HFFc6 (cell line): ENCODE data around the gene ARHGEF5. TPM values are rescaled to one million over a fixed set of nuclear protein-coding genes. Genes with fewer than 3 reads are reported as not detected.

Source experiments
- DNase-seq: peaks from one replicate; pipeline ENCODE4 v3.0.0-alpha.2; 2018
- H3K27ac Mint-ChIP-seq: 2 replicates; pipeline ENCODE4 v1.8.0; 2020; ENCODE audit warnings: mild to moderate bottlenecking, mixed read lengths
- H3K27me3 Mint-ChIP-seq: 2 replicates; pipeline ENCODE4 v1.8.0; 2021; ENCODE audit warnings: mild to moderate bottlenecking, moderate library complexity, mixed read lengths; ENCODE audit not compliant: insufficient read depth
- H3K36me3 Mint-ChIP-seq: 2 replicates; pipeline ENCODE4 v1.8.0; 2021; ENCODE audit warnings: low read depth, mixed read lengths
- H3K4me1 Mint-ChIP-seq: 2 replicates; pipeline ENCODE4 v1.8.0; 2020; ENCODE audit warnings: low read depth, mixed read lengths
- H3K4me3 Mint-ChIP-seq: 2 replicates; pipeline ENCODE4 v1.8.0; 2020; ENCODE audit warnings: mild to moderate bottlenecking, moderate library complexity, mixed read lengths
- H3K9me3 Mint-ChIP-seq: 2 replicates; pipeline ENCODE4 v1.8.0; 2020; ENCODE audit warnings: mild to moderate bottlenecking, mixed read lengths
- CTCF ChIP-seq: fragments of 200-600 bp; sonication (generic); IDR thresholded peaks from 2 replicates; pipeline ENCODE4 v1.5.0; 2021; ENCODE audit warnings: antibody characterized with exemption, mild to moderate bottlenecking
- total RNA-seq, 6 experiments: library from RNA; stranded (reverse); fragmentation: NEBNext Ultra II Directional; extraction: Animal tissue kit (Norgen Biotek cat#: 25700); gene quantifications; 2 replicates in 1 of 6; 3 replicates in 5 of 6; pipeline ENCODE4 v1.2.3, GENCODE V29; 2021

The ARHGEF5 gene
- total RNA-seq, 6 experiments from 2014 or later = not detected

DNA sequence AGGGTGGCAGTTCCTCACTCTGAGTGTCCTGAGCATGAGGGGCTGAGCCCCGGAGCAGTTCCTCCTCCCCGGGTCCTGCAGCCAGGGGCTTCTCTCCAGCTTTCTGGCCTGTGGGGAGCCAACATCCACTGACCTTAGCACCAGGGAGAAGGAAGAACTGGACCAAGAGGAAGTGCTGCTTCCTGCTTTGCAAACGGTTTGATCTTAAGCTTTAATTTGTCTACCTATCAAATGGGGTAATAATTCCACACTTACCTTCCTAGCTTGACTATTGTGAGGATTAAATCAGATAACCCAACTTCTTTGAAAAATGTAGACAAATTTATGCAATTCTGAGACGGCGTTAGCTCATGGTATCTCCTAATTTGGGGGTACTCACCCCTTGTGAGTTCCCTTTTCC lies 46.3 kb downstream of the ARHGEF5 start:
- no peak for TF ChIP-seq CTCF
- peaks cover 12% of the 10 kb centered on the region for H3K9me3 Mint-ChIP-seq

GRCh38 chr7:144403102-144403501 lies 47.9 kb downstream of the ARHGEF5 start:
- DNase-seq = no peak
- Mint-ChIP-seq H3K36me3 (no peaks in the 10 kb centered on the region), H3K27ac (no peak overlapping the region), H3K4me3 (no peak overlapping the region), H3K4me1 (peaks cover 10% of the 10 kb centered on the region), H3K9me3 (peaks cover 12% of the 10 kb centered on the region), H3K27me3 (peaks cover 3% of the 10 kb centered on the region; the same call in 1 of the 2 replicates)
- TF ChIP-seq CTCF = no peak

More for the DNA sequence above, 46.3 kb downstream of the ARHGEF5 start:
- H3K36me3 Mint-ChIP-seq = no peaks in the 10 kb centered on the region
- no peak for DNase-seq
- peaks cover 10% of the 10 kb centered on the region for H3K4me1 Mint-ChIP-seq
- H3K27me3 Mint-ChIP-seq = peaks cover 4% of the 10 kb centered on the region; the same call in 1 of the 2 replicates
- H3K4me3 Mint-ChIP-seq = no peak overlapping the region
- H3K27ac Mint-ChIP-seq = no peak overlapping the region

GRCh38 chr7:144403649-144404061 lies 48.5 kb downstream of the ARHGEF5 start, which contains the start of gene NOBOX:
NOBOX (minus strand) TSS chr7:144403693.
- Mint-ChIP-seq H3K27ac (no peak within 1 kb of the TSS), H3K4me1 (peaks cover 10% of the 10 kb centered on the region), H3K9me3 (peaks cover 12% of the 10 kb centered on the region), H3K36me3 (no peaks in the 10 kb centered on the region), H3K27me3 (peaks cover 2% of the 10 kb centered on the region), H3K4me3 (no peak within 1 kb of the TSS)
- no peak for DNase-seq
- no peak for TF ChIP-seq CTCF

- Mint-ChIP-seq H3K4me3 (no peak overlapping the region), H3K27me3 (peaks cover 2% of the 10 kb centered on the region), H3K9me3 (peaks cover 12% of the 10 kb centered on the region), H3K27ac (no peak overlapping the region), H3K4me1 (peaks cover 10% of the 10 kb centered on the region), H3K36me3 (no peaks in the 10 kb centered on the region)
- TF ChIP-seq CTCF = no peak
- DNase-seq = no peak
Measured at GRCh38 chr7:144404946-144405345, 49.7 kb downstream of the ARHGEF5 start.

DNA sequence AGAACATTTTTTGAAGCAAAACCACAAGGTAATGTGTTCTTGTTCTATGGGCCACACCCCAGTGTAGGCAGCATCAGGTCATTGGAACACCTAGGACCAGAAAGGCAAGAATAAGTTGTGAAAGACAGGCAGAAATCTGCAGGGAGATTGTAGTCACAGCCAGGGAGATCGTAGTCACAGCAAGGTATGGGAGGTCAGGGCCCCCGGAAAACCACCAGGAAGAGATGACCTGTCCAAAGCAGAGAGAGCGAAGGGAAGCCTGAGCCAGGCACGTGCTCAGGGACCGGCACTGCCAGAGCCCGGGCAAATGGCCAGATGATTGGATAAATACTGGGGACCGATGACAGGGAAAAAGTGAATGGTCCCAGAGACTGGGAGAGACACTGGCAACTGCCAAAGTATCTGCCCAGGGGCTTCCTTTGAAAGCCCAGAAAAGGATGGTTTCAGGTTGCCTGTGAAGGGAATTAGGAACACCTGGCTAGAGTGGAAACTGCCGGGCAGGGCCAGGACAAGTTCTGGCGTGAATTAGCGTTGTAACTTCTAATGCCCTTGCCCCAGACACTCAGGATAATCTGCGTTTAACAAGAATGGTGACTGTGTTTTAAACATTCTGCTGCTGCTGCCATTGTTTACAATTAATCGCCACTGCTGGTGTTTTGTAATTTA lies 52.2 kb downstream of the ARHGEF5 start:
- H3K36me3 Mint-ChIP-seq = no peaks in the 10 kb centered on the region
- H3K27ac Mint-ChIP-seq = no peak overlapping the region
- DNase-seq = no peak
- peaks cover 10% of the 10 kb centered on the region for H3K9me3 Mint-ChIP-seq
- peaks cover 2% of the 10 kb centered on the region for H3K27me3 Mint-ChIP-seq
- H3K4me3 Mint-ChIP-seq = no peak overlapping the region
- no peak for TF ChIP-seq CTCF
- peaks cover 10% of the 10 kb centered on the region for H3K4me1 Mint-ChIP-seq
